Coronary artery (tissue), 2 donors: ENCODE results near the gene LARGE1.

Experiments used
- DNase-seq: peaks from one replicate; pipeline ENCODE4 v3.0.0-alpha.2; 2017; ENCODE audit warnings: low spot score
- H3K27ac ChIP-seq, 2 donors: fragments of 200-600 bp; sonication (generic); one replicate each; pipeline ENCODE4 v1.5.1; 2016 to 2019
- H3K4me3 ChIP-seq: fragments of 200-600 bp; sonication (generic); 2 replicates; pipeline ENCODE4 v1.5.1; 2016; ENCODE audit warnings: mild to moderate bottlenecking, moderate library complexity
- TF ChIP-seq, protein P1 (sequence below): fragments of 200-600 bp; sonication (generic); IDR thresholded peaks from one replicate; pipeline ENCODE4 v1.5.1; 2019; ENCODE audit warnings: antibody characterized with exemption

Gene LARGE1

DNA sequence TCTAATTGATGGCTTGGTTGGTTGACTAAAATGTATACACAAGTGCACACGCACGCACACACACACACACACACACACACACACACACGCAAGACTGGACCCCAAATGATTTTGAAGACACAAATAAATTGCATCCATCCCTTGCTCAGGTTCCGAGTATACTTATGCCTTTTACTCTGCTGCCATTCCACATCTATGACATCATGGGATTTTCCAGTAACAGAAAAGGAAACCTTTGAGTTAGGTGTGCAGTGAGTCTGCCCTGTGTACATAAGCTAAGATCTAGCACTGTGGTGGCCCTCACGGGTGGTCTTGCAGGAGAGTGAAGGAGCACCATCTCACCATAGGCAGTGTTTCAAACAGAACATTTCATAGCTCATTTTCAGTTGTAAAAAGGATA, 20.5 kb upstream of the LARGE1 start:
- no peak for DNase-seq
- H3K4me3 ChIP-seq: no peak overlapping the region
- no peak overlapping the region for H3K27ac ChIP-seq
- TF ChIP-seq, protein P1, sequence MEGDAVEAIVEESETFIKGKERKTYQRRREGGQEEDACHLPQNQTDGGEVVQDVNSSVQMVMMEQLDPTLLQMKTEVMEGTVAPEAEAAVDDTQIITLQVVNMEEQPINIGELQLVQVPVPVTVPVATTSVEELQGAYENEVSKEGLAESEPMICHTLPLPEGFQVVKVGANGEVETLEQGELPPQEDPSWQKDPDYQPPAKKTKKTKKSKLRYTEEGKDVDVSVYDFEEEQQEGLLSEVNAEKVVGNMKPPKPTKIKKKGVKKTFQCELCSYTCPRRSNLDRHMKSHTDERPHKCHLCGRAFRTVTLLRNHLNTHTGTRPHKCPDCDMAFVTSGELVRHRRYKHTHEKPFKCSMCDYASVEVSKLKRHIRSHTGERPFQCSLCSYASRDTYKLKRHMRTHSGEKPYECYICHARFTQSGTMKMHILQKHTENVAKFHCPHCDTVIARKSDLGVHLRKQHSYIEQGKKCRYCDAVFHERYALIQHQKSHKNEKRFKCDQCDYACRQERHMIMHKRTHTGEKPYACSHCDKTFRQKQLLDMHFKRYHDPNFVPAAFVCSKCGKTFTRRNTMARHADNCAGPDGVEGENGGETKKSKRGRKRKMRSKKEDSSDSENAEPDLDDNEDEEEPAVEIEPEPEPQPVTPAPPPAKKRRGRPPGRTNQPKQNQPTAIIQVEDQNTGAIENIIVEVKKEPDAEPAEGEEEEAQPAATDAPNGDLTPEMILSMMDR: no peak

DNA sequence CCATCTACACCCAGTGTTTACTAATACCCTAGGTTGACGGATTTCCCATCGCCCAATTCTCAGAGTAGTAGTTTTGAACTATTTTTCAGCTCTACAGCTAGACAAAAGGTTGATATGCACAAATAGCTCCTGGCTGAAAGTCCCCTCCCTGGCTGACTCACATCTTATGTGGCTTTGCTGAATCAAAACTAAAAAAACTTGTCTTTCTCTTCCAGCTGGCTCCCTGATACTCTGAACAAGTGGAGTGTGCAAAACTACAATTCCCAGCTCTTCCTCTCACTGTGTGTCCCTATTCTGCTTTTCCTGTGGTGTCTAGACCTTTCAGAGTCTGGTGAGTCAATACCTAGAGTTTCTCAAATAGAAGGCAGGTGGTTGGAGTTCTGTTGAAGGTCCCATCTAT, 12.7 kb upstream of the LARGE1 start:
- Histone ChIP-seq H3K27ac (no peak overlapping the region), H3K4me3 (no peak overlapping the region)
- TF ChIP-seq, protein P1: no peak
- DNase-seq: no peak

DNA sequence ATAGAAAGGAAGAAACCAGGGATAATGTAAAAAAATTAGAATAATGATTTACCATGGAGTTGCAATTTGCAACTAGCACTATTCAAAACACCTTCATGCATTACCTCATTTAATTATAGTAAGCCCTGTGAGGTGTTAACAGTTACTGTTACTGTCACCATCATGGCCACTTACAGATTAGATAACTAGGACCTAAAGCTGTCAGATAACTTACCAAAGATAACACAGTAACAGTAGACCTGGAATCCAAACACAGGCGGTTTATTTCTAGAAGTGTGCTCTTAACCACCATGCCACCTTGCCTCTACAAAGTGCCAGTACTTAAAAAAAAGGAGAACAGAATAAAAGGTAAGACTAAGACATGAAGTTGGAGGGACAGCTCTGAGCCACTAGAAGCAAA, 11.1 kb upstream of the LARGE1 start:
- TF ChIP-seq, protein P1: no peak

DNA sequence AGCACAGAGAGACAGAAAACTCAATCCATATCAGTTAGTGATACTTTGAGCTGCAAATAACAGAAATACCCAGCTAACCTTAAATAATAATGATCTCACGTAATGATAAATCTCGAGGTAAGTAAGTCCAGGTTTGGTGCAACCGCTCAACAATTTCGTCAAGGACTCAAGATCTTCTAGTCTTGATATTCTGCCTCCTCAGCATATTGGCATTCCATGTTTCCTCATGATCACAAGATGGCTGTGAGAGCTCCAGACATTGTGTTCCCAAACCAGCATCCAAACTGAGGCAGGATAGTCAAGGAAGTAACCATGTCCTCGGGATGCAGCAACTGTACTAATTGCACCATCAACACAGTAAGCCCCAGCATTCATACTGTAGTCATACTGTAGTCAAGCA, 7.5 kb upstream of the LARGE1 start:
- no peak for DNase-seq
- Histone ChIP-seq H3K4me3 (no peak overlapping the region), H3K27ac (no peak overlapping the region)
- TF ChIP-seq, protein P1: no peak

More for the DNA sequence above, 11.1 kb upstream of the LARGE1 start:
- Histone ChIP-seq H3K4me3 (no peak overlapping the region), H3K27ac (no peak overlapping the region)
- no peak for DNase-seq

DNA sequence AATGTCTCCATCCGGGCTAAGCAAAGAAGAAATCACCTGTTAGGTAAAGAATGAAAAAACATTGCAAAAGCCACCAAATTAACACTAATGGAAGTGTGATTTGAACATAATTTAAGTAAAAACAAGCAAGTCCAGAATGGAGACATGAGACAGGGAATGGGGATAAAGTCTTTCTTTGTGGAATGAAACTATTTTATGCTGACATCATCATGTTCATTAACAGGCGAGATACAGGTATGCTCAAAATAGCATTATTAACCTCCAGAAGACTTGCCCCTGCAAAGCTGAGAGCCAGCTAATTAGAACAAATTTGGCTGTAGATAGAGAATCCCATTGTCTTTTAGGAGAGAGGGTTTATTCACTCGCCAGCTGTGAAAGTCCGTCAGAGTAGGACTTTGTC, 4.9 kb upstream of the LARGE1 start:
- no peak for DNase-seq
- TF ChIP-seq, protein P1: no peak
- H3K4me3 ChIP-seq: no peak overlapping the region
- H3K27ac ChIP-seq: no peak overlapping the region

DNA sequence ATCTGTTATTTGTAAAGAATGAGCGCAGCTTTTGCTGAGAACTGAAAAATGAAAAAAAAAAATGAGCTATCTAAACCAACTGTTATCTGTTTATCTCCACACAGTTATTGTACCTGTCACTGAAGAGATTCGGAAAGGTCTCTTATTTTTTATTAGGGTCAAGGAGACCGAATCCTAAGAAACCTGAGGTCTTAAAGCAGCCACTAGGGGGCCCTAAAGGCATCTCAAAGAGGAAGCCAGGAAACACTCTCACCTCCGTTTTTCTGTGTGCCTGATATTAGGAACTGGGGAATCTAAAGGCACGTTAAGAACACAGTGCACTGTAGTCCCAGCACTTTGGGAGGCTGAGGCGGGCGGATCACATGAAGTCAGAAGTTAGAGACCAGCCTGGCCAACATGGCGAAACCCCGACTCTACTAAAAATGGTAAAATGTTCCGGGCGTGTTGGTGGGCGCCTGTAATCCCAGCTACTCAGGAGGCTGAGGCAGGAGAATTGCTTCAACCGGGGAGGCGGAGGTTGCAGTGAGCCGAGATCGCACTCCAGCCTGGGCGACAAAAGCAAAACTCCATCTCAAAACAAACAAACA, 3.5 kb upstream of the LARGE1 start:
- H3K4me3 ChIP-seq: no peak overlapping the region
- H3K27ac ChIP-seq: no peak overlapping the region
- DNase-seq: no peak
- TF ChIP-seq, protein P1: peak; percentile 63

DNA sequence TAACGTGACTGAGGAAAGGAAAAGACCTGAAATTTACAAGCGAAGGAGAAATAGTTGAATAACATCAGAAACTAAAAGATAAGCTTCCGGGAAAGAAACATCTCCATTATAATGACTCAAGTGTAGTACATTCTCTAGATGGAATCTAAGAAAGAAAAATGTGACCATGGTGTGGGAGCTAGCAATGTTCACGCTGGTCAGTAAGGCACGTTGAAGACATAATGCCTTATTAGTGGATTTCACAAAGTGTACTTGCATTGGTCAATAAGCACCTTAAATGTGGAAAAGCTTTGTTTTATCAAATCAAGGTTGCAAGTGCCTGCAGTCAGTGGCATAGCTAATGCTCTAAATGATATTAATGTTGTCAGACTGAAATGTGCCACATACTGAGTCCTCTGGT, 2.8 kb upstream of the LARGE1 start:
- Histone ChIP-seq H3K27ac (no peak overlapping the region), H3K4me3 (peak overlapping the region; percentile 91)
- TF ChIP-seq, protein P1: no peak
- DNase-seq: no peak
